ENCODE results near the gene ZBP1. TPM values are rescaled to one million over a fixed set of nuclear protein-coding genes. Genes with fewer than 3 reads are reported as not detected.

ZBP1 gene
- total and polyA plus RNA-seq, 9 donors, result 0.12 to 0.92 (median 0.24) TPM; not detected in 4

DNA sequence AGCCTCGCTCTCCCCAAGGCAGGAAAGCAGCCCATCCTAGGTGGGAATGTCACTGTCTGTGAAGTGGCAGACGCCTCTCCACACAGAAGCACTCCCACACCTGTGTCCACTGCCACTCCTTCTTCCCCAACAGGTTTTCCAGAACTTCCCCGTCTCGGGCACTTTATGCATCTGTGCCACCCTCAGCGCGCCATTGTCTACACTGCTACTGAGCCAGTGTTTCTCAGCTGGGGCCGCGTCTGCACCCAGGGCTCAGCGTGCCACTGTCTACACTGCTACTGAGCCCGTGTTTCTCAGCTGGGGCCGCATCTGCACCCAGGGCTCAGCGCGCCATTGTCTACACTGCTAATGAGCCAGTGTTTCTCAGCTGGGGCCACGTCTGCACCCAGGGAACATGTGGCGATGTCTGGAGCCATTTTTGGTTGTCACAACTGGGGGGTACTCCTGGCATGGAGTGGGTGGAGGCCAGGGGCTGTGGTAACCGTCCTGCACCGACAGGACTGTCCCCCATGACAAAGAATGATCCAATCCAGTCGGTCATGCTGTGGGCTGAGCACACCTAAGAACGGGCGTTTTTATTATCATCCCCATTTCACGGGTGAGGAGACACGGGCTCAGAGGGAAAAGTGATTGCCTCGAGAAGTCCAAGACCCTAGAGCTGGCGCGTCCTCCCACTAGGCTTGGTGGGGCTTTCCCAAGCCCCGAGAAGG is 41.7 kb upstream of the ZBP1 start:
- no peaks in the 10 kb centered on the region for H3K36me3 ChIP-seq
- TF ChIP-seq EP300 (IDR thresholded peaks at IDR 0.05) (no peak), POLR2A (IDR thresholded peaks at IDR 0.05) (no peak)
- TF ChIP-seq, protein P1, sequence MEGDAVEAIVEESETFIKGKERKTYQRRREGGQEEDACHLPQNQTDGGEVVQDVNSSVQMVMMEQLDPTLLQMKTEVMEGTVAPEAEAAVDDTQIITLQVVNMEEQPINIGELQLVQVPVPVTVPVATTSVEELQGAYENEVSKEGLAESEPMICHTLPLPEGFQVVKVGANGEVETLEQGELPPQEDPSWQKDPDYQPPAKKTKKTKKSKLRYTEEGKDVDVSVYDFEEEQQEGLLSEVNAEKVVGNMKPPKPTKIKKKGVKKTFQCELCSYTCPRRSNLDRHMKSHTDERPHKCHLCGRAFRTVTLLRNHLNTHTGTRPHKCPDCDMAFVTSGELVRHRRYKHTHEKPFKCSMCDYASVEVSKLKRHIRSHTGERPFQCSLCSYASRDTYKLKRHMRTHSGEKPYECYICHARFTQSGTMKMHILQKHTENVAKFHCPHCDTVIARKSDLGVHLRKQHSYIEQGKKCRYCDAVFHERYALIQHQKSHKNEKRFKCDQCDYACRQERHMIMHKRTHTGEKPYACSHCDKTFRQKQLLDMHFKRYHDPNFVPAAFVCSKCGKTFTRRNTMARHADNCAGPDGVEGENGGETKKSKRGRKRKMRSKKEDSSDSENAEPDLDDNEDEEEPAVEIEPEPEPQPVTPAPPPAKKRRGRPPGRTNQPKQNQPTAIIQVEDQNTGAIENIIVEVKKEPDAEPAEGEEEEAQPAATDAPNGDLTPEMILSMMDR (IDR thresholded peaks at IDR 0.05), result no peak
- H3K4me3 ChIP-seq, result no peak overlapping the region
- peak in 3 of 5 donors; percentile 8 to 27 (median 9) for DNase-seq
- H3K27ac ChIP-seq, result no peak overlapping the region
- H3K4me1 ChIP-seq (ENCODE audit: insufficient read depth), result peaks cover 14% of the 10 kb centered on the region
- H3K9me3 ChIP-seq, result no peaks in the 10 kb centered on the region
- 88 to 93% (median 88%) methylated on average over 26 of the region's 26 CpGs for WGBS, 3 donors
- intact Hi-C loops (cut with DNase I), result no loop called here
- H3K27me3 ChIP-seq, result no peaks in the 10 kb centered on the region

DNA sequence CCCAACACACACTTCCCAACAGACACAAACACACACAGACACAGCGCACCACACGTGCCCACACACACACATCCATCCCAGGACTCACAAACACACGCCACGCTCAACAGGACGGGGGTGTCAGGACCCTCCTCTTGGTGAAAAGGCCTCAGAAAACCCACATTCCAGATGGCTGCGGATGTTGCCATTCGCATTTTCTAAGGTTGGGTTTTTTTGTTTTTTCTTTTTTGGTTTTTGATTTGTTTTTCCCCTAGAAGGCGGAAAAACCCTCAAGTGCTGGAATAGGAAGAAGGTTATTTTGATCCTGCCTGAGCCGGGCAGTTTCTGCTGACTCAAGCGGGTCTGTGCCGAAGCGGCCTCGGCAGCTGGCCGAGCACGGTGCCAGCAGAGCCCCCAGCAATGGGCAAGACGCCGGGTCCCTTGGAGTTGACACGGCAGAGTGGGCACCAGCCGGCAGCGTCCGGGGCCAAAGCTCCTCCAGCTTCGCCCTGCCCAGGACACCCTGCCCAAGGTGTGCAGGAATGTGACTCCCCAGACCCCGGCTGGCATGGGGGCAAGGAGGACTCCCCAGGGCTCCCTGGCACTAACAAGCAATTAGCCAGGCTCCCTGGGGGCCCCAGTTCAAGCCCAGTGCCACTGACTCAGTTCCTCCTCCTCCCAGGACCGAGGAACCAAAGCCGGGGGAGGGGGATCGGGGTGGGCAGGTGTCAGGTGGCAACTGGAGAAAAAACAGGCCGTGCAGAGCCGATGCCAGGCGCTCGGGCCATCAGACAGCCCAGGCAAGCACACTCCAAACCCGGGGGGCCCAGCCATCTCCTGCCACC is 40.9 kb upstream of the ZBP1 start:
- no peaks in the 10 kb centered on the region for H3K36me3 ChIP-seq
- no peak overlapping the region for H3K4me3 ChIP-seq
- H3K27ac ChIP-seq, result no peak overlapping the region
- peak; percentile 14 to 54 (median 40) for DNase-seq
- 55 to 73% (median 62%) methylated on average over 25 to 31 of the region's 31 CpGs for WGBS, 3 donors
- TF ChIP-seq EP300 (IDR thresholded peaks at IDR 0.05), result no peak
- TF ChIP-seq, protein P1 (IDR thresholded peaks at IDR 0.05), result no peak
- TF ChIP-seq POLR2A (IDR thresholded peaks at IDR 0.05), result no peak
- H3K27me3 ChIP-seq, result no peaks in the 10 kb centered on the region
- intact Hi-C loops (cut with DNase I), result no loop called here
- H3K4me1 ChIP-seq (ENCODE audit: insufficient read depth), result peaks cover 14% of the 10 kb centered on the region
- no peaks in the 10 kb centered on the region for H3K9me3 ChIP-seq

DNA sequence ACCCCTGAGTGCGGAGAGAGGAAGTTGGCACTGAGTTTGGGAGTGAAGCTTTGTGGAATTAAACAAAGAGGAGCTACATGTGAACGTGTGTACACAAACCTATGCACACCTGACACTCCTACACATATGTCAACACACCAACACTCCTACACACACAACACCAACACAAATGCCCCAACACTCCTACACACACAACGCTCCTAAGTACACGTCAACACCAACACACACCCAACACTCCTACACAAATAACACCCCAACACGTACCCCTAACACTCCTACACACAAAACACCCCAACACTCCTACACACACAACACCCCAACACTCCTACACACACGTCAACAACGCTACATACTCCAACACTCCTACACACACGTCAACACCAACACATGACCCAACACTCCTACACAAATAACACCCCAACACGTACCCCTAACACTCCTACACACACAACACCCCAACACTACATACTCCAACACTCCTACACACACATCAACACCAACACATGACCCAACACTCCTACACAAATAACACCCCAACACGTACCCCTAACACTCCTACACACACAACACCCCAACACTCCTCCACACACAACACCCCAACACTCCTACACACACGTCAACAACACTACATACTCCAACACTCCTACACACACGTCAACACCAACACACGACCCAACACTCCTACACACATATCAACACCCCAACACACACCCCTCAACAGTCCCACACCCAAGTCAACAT is 40.1 kb upstream of the ZBP1 start:
- no peaks in the 10 kb centered on the region for H3K27me3 ChIP-seq
- no peak overlapping the region for H3K4me3 ChIP-seq
- intact Hi-C loops (cut with DNase I), result no loop called here
- peaks cover 14% of the 10 kb centered on the region for H3K4me1 ChIP-seq (ENCODE audit: insufficient read depth)
- no peak overlapping the region for H3K27ac ChIP-seq
- H3K9me3 ChIP-seq, result no peaks in the 10 kb centered on the region
- 82 to 86% (median 85%) methylated on average over 13 of the region's 13 CpGs for WGBS, 3 donors
- peak in 2 of 5 donors; percentile 12 for DNase-seq
- H3K36me3 ChIP-seq, result no peaks in the 10 kb centered on the region
- TF ChIP-seq, protein P1 (IDR thresholded peaks at IDR 0.05), result no peak
- no peak for TF ChIP-seq POLR2A (IDR thresholded peaks at IDR 0.05)
- no peak for TF ChIP-seq EP300 (IDR thresholded peaks at IDR 0.05)

DNA sequence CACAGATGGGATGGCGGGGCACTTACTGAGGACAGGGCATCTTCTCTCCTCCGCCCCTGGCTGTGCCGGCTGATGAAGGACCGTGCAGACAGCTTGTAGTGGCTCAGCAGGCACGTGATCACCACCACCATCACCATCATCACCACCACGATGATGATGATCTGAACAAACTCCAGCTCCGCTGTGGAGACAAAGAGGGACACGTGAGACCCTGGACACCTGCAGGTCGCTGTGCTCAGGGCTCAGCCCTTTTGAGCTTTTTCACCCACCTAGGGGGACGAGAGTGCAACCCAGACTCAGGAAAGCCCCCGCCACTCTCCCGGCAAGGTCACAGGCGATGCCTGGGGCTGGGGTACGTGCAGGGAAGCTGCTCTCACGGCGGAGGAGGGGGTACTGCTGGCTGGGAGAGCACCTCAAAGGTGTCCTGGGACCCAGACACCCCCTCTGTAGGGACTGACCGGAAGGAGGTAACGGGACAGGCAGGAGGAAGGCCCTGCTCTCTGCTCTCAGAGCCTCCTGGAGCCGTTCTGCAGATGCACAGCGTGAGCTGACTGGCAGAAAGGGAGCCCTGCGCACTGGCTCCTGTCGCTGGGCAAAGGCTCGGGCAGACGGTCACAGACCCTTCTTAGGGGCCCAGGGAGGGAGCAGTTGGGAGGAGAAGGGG is 39.4 kb upstream of the ZBP1 start:
- no peak overlapping the region for H3K27ac ChIP-seq

More for the DNA sequence above, 39.4 kb upstream of the ZBP1 start:
- no peaks in the 10 kb centered on the region for H3K36me3 ChIP-seq
- no peak overlapping the region for H3K4me3 ChIP-seq
- no peaks in the 10 kb centered on the region for H3K9me3 ChIP-seq
- DNase-seq, result peak; percentile 5 to 30 (median 17)
- no peaks in the 10 kb centered on the region for H3K27me3 ChIP-seq
- TF ChIP-seq POLR2A (IDR thresholded peaks at IDR 0.05), result no peak
- TF ChIP-seq EP300 (IDR thresholded peaks at IDR 0.05), result no peak
- TF ChIP-seq, protein P1 (IDR thresholded peaks at IDR 0.05), result no peak
- intact Hi-C loops (cut with DNase I), result loop anchor here in 1 of 4 donors (10.0 kb wide), 1 partner anchor 425 kb away; no protein-coding TSS in a partner anchor
- peaks cover 14% of the 10 kb centered on the region for H3K4me1 ChIP-seq (ENCODE audit: insufficient read depth)
- WGBS, 3 donors, result 89 to 92% (median 92%) methylated on average over 24 of the region's 24 CpGs
